Renal cortex interstitium (tissue), 11 donors: ENCODE data around the gene MMP12. TPM values are rescaled to one million over a fixed set of nuclear protein-coding genes. Genes with fewer than 3 reads are reported as not detected.

Experiments
- DNase-seq, 11 donors: peaks; one replicate each; pipeline ENCODE4 v3.0.0-alpha.2; 2013; ENCODE audit warnings: low read depth in 9 of 11, low spot score in 4 of 11; ENCODE audit errors: extremely low read depth in 1 of 11
- polyA plus RNA-seq, 3 donors: library from polyadenylated mRNA; unstranded; fragments of 120-200 nt; gene quantifications; one replicate each; pipeline ENCODE4 v1.2.1, GENCODE V29; 2013; ENCODE audit not compliant: insufficient read length in 3 of 3

The MMP12 gene
- polyA plus RNA-seq, 3 donors = 1.9 to 4.8 (median 4.2) TPM

- DNase-seq = no peak
Measured at GRCh38 chr11:102824556-102824955, 50.2 kb downstream of the MMP12 start.

GRCh38 chr11:102819491-102819890 lies 55.3 kb downstream of the MMP12 start:
- DNase-seq = no peak

- no peak for DNase-seq
Measured at GRCh38 chr11:102813484-102813883, 61.3 kb downstream of the MMP12 start.

Other genes starting within 250 kb of the MMP12 start
- gene MMP20, start 249.7 kb downstream of the MMP12 start, polyA plus RNA-seq = not detected
- not detected for gene MMP27, start 169.2 kb downstream of the MMP12 start, polyA plus RNA-seq
- gene MMP8, start 150.0 kb downstream of the MMP12 start, polyA plus RNA-seq = under 1 TPM in 1 of 3 donors, not detected in 2; 0.06 TPM
- not detected for gene MMP10, start 94.4 kb downstream of the MMP12 start, polyA plus RNA-seq
- under 1 TPM in 2 of 3 donors, not detected in 1; 0.17 to 0.48 TPM for gene MMP1, start 76.8 kb downstream of the MMP12 start, polyA plus RNA-seq
- gene MMP3, start 31.4 kb downstream of the MMP12 start, polyA plus RNA-seq = under 1 TPM in 2 of 3 donors, not detected in 1; 0.13 to 0.36 TPM
- gene MMP13, start 80.8 kb upstream of the MMP12 start, polyA plus RNA-seq = under 1 TPM in 1 of 3 donors, not detected in 2; 0.09 TPM
- 10 to 100 TPM; 31.8 to 43.6 (median 32.7) TPM for gene DCUN1D5, start 217.2 kb upstream of the MMP12 start, polyA plus RNA-seq
- gene DYNC2H1, start 234.4 kb upstream of the MMP12 start, polyA plus RNA-seq = 10 to 100 TPM; 40.7 to 47.3 (median 44.1) TPM